Fibroblast of pulmonary artery (primary cell): ENCODE measurements around the gene HEMK1.

Source experiments
- DNase-seq: peaks from one replicate; pipeline ENCODE4 v3.0.0-alpha.2; 2010; ENCODE audit warnings: low read depth
- H3K4me3 ChIP-seq: replicated peaks from 2 replicates; pipeline ENCODE4 v1.5.1; 2011; ENCODE audit warnings: low read depth, mild to moderate bottlenecking, control low read depth, low read length, moderate library complexity
- TF ChIP-seq, protein P1 (sequence below): IDR thresholded peaks from 2 replicates; pipeline ENCODE4 v1.5.1; 2011; ENCODE audit warnings: mild to moderate bottlenecking, control low read depth, low read length, inconsistent platforms; ENCODE audit errors: missing control alignments

Gene HEMK1

GRCh38 chr3:50600841-50601591, 31.7 kb downstream of the HEMK1 start:
- peak overlapping the region; percentile 36 for H3K4me3 ChIP-seq
- DNase-seq = peak; percentile 99
- TF ChIP-seq, protein P1, sequence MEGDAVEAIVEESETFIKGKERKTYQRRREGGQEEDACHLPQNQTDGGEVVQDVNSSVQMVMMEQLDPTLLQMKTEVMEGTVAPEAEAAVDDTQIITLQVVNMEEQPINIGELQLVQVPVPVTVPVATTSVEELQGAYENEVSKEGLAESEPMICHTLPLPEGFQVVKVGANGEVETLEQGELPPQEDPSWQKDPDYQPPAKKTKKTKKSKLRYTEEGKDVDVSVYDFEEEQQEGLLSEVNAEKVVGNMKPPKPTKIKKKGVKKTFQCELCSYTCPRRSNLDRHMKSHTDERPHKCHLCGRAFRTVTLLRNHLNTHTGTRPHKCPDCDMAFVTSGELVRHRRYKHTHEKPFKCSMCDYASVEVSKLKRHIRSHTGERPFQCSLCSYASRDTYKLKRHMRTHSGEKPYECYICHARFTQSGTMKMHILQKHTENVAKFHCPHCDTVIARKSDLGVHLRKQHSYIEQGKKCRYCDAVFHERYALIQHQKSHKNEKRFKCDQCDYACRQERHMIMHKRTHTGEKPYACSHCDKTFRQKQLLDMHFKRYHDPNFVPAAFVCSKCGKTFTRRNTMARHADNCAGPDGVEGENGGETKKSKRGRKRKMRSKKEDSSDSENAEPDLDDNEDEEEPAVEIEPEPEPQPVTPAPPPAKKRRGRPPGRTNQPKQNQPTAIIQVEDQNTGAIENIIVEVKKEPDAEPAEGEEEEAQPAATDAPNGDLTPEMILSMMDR = no peak

GRCh38 chr3:50602595-50603191, 33.4 kb downstream of the HEMK1 start:
- H3K4me3 ChIP-seq = no peak overlapping the region
- TF ChIP-seq, protein P1 = no peak

GRCh38 chr3:50603261-50604109, 34.2 kb downstream of the HEMK1 start:
- no peak overlapping the region for H3K4me3 ChIP-seq
- no peak for DNase-seq
- TF ChIP-seq, protein P1 = no peak

More at GRCh38 chr3:50602595-50603191, 33.4 kb downstream of the HEMK1 start:
- no peak for DNase-seq

DNA sequence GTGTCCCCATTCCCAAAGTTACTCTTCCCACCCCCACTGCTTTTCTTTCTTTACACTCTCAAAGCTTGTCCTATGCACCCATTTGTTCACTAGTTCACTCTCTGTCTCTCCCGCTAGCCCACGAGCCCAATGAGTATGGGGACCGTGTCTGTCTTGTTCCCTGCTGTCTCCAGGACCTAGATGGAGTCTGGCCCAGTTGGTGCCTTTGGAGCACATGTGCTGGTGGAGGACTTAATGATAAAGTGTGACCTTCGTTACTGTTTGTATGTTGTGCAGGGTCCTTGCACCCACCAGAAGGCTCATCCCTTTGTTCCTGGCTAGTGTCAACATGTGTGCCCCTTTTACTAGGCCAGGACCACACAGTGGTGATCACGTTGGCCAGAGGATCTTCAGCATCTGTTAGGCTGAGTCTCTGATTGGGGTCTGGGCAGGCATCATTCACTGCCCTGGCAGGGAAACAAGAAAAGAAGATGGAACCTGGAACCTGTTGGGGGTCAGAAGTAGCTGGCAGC, 34.8 kb downstream of the HEMK1 start:
- H3K4me3 ChIP-seq = no peak overlapping the region
- TF ChIP-seq, protein P1 = no peak
- DNase-seq = no peak

GRCh38 chr3:50604628-50605588, 35.6 kb downstream of the HEMK1 start:
- DNase-seq = no peak
- TF ChIP-seq, protein P1 = no peak
- H3K4me3 ChIP-seq = no peak overlapping the region

GRCh38 chr3:50605901-50606326, 36.6 kb downstream of the HEMK1 start:
- TF ChIP-seq, protein P1 = no peak
- no peak for DNase-seq

More at GRCh38 chr3:50605901-50606326, 36.6 kb downstream of the HEMK1 start:
- H3K4me3 ChIP-seq = no peak overlapping the region
